K562 (cell line): Measurements from ENCODE around the gene PIK3C2G. TPM values are rescaled to one million over a fixed set of nuclear protein-coding genes. Genes with fewer than 3 reads are reported as not detected.

Source experiments
- ATAC-seq: fragments of 200-7000 bp; cut with Tn5 transposase; 3 replicates; pipeline ENCODE4 v1.9.1; 2020; ENCODE audit warnings: moderate library complexity
- BruUV-seq: library from RNA; stranded (reverse); fragments of 400-500 nt; replicated peaks from 2 replicates; lab custom pipeline; 2021; lab: Mats Ljungman, UMichigan
- CTCF ChIA-PET: fragments of 300-600 bp; formaldehyde crosslinking; extraction: SDS; loops from one replicate; lab custom pipeline; 2021; ENCODE audit warnings: low intra/inter-chr PET ratio; lab: Yijun Ruan, JAX
- POLR2A ChIA-PET: fragments of 300-600, 350-650 bp; sonication (Branson Sonifier 250); formaldehyde crosslinking; extraction: SDS; loops from one replicate; lab custom pipeline; 2021; ENCODE audit warnings: antibody characterized with exemption, inconsistent platforms; lab: Yijun Ruan, JAX
- DNase-seq, 4 experiments: peaks; one replicate each; pipeline versions ENCODE4 v3.0.0 to v3.0.0-alpha.2; 2011 to 2018; ENCODE audit warnings: low spot score in 3 of 4, mixed read lengths in 3 of 4; ENCODE audit errors: extremely low read depth in 1 of 4
- FAIRE-seq: peaks from 2 replicates; lab custom pipeline; 2011; peaks lifted over from hg19 to GRCh38; lab: Jason Lieb, UNC
- H2AFZ ChIP-seq: 2 replicates; pipeline ENCODE4 v1.6.0; 2011; ENCODE audit warnings: low read depth, low read length, control low read depth, inconsistent platforms
- H3K27ac ChIP-seq: fragments of 200-600 bp; 3 replicates; pipeline ENCODE4 v1.8.0; 2011; ENCODE audit warnings: low read depth, mild to moderate bottlenecking, control low read depth, inconsistent platforms, low read length, moderate library complexity, mixed read lengths; ENCODE audit errors: extremely low read depth
- H3K27me3 ChIP-seq, 2 experiments: fragments of 300-600 bp in 1 of 2; 2 replicates in 1 of 2; 3 replicates in 1 of 2; pipeline versions ENCODE4 v1.6.0 to v1.8.0; 2011; ENCODE audit warnings: inconsistent platforms in 2 of 2, low read length in 2 of 2, mild to moderate bottlenecking in 1 of 2, mixed read lengths in 1 of 2, moderate library complexity in 1 of 2; ENCODE audit not compliant: control insufficient read depth in 2 of 2, insufficient read depth in 2 of 2
- H3K36me3 ChIP-seq: fragments of 300-600 bp; 3 replicates; pipeline ENCODE4 v1.8.0; 2011; ENCODE audit warnings: mild to moderate bottlenecking, low read length, inconsistent platforms; ENCODE audit not compliant: control insufficient read depth, insufficient read depth
- H3K4me1 ChIP-seq, 2 experiments: fragments of 200-600 bp in 1 of 2; replicated peaks in 1 of 2; 2 replicates in 1 of 2; 3 replicates in 1 of 2; pipeline versions ENCODE4 v1.5.1 to v1.8.0; 2011; ENCODE audit warnings: inconsistent platforms in 2 of 2, low read length in 2 of 2, mild to moderate bottlenecking in 1 of 2, mixed read lengths in 1 of 2, moderate library complexity in 1 of 2; ENCODE audit not compliant: control insufficient read depth in 2 of 2, insufficient read depth in 2 of 2
- H3K4me2 ChIP-seq: 2 replicates; pipeline ENCODE4 v1.6.1; 2011; ENCODE audit warnings: low read length, control low read depth, inconsistent platforms, mixed read lengths; ENCODE audit not compliant: insufficient read depth
- H3K4me3 ChIP-seq: fragments of 200-600 bp; sonication (generic), shearing (Covaris generic); 2 replicates; pipeline ENCODE4 v1.5.1; 2016; ENCODE audit warnings: control low read depth, inconsistent platforms
- H3K79me2 ChIP-seq: fragments of 200-600 bp; 3 replicates; pipeline ENCODE4 v1.8.0; 2011; ENCODE audit warnings: low read length, inconsistent platforms; ENCODE audit not compliant: control insufficient read depth, insufficient read depth
- H3K9ac ChIP-seq, 2 experiments: 2 replicates each; pipeline versions ENCODE4 v1.6.0 to v1.6.1; 2011; ENCODE audit warnings: low read depth in 2 of 2, low read length in 2 of 2, control low read depth in 1 of 2, inconsistent platforms in 1 of 2, mild to moderate bottlenecking in 1 of 2, mixed read lengths in 1 of 2; ENCODE audit not compliant: insufficient read depth in 1 of 2
- H3K9me1 ChIP-seq: one replicate; pipeline ENCODE4 v1.6.0; 2011; ENCODE audit warnings: inconsistent platforms, mild to moderate bottlenecking, low read length, moderate library complexity; ENCODE audit not compliant: control insufficient read depth, insufficient read depth
- H3K9me3 ChIP-seq: replicated peaks from 2 replicates; pipeline ENCODE4 v1.5.1; 2011; ENCODE audit warnings: low read depth, low read length, inconsistent platforms; ENCODE audit not compliant: control insufficient read depth, insufficient read depth
- H4K20me1 ChIP-seq: replicated peaks from 2 replicates; pipeline ENCODE4 v1.6.1; 2011; ENCODE audit warnings: low read length, inconsistent platforms, mixed read lengths; ENCODE audit not compliant: control insufficient read depth, insufficient read depth
- CAMTA2 ChIP-seq: fragments of 250-450 bp; sonication (Bioruptor Pico); conservative IDR thresholded peaks from 2 replicates; pipeline ENCODE4 v1.5.1; 2022
- CCAR2 ChIP-seq: fragments of 200-400 bp; formaldehyde crosslinking; IDR thresholded peaks from 2 replicates; pipeline ENCODE4 v1.6.1; 2017; ENCODE audit warnings: mild to moderate bottlenecking, low read depth, low read length
- CEBPB ChIP-seq: fragments of 450-650 bp; IDR thresholded peaks from 2 replicates; pipeline ENCODE4 v1.6.1; 2016; ENCODE audit warnings: missing genetic modification characterization, missing compliant biosample characterization
- CSDE1 ChIP-seq, 2 experiments: fragments of 450-650 bp; IDR thresholded peaks; 2 replicates each; pipeline ENCODE4 v1.6.1; 2016; ENCODE audit warnings: mild to moderate bottlenecking in 1 of 2
- EZH2 ChIP-seq: IDR thresholded peaks from 2 replicates; pipeline ENCODE4 v1.6.1; 2012; ENCODE audit warnings: low read depth, mild to moderate bottlenecking, inconsistent platforms, low read length, borderline replicate concordance
- HNRNPL ChIP-seq: fragments of 200-400 bp; formaldehyde crosslinking; IDR thresholded peaks from 2 replicates; pipeline ENCODE4 v1.6.1; 2017; ENCODE audit warnings: low read depth, mild to moderate bottlenecking, low read length
- MNT ChIP-seq, 2 experiments: fragments of 450-650 bp; conservative IDR thresholded peaks; 2 replicates each; pipeline ENCODE4 v1.6.1; 2017; ENCODE audit warnings: mild to moderate bottlenecking in 2 of 2, moderate library complexity in 2 of 2
- RUNX1 ChIP-seq: sonication (generic); IDR thresholded peaks from 2 replicates; pipeline ENCODE4 v1.6.1; 2016; ENCODE audit warnings: antibody characterized with exemption, low read depth
- SP1 ChIP-seq: sonication (generic); formaldehyde crosslinking; IDR thresholded peaks from 2 replicates; pipeline ENCODE4 v1.8.1; 2022; ENCODE audit warnings: mild to moderate bottlenecking, missing genetic modification reagents
- TAF15 ChIP-seq: fragments of 200-400 bp; formaldehyde crosslinking; IDR thresholded peaks from 2 replicates; pipeline ENCODE4 v1.6.1; 2017; ENCODE audit warnings: mild to moderate bottlenecking, low read depth, low read length, moderate library complexity
- TEAD4 ChIP-seq, 2 experiments: sonication (generic) in 1 of 2; formaldehyde crosslinking in 1 of 2; IDR thresholded peaks; 2 replicates each; pipeline versions ENCODE4 v1.6.1 to v1.8.0; 2012 to 2022; ENCODE audit warnings: borderline replicate concordance in 1 of 2, inconsistent platforms in 1 of 2, low read length in 1 of 2, mild to moderate bottlenecking in 1 of 2, missing genetic modification reagents in 1 of 2
- U2AF2 ChIP-seq: fragments of 200-400 bp; formaldehyde crosslinking; optimal IDR thresholded peaks from 2 replicates; pipeline ENCODE3; 2017; ENCODE audit warnings: low read depth, mild to moderate bottlenecking, low read length
- ZNF140 ChIP-seq: fragments of 250-450 bp; sonication (Bioruptor Pico); IDR thresholded peaks from 2 replicates; pipeline ENCODE4 v1.8.0; 2021; ENCODE audit warnings: moderate library complexity, mild to moderate bottlenecking, inconsistent platforms
- ZNF23 ChIP-seq: fragments of 250-450 bp; sonication (Bioruptor Pico); IDR thresholded peaks from 2 replicates; pipeline ENCODE4 v1.4.0; 2020; ENCODE audit warnings: mild to moderate bottlenecking
- ZNF79 ChIP-seq: fragments of 250-450 bp; sonication (Bioruptor Pico); IDR thresholded peaks from 2 replicates; pipeline ENCODE4 v1.4.0; 2020; ENCODE audit warnings: low read depth, mild to moderate bottlenecking, moderate library complexity
- WGBS: fragments of 100-300 bp; shearing (Covaris generic); methylation state at CpG from one replicate; pipeline ENCODE4 v1.1.6; 2016; ENCODE audit warnings: low coverage, mixed read lengths; ENCODE audit not compliant: insufficient coverage; ENCODE audit errors: missing lambda C conversion rate; 5-methylcytosine and 5-hydroxymethylcytosine counted together
- in situ Hi-C: fragments of 300-500 bp; cut with MboI; formaldehyde crosslinking; loops from 4 replicates; pipeline ENCODE4 v1.15.0; 2018; ENCODE audit warnings: inconsistent platforms, mixed read lengths
- intact Hi-C: fragments of 100-400 bp; cut with micrococcal nuclease; formaldehyde crosslinking; loops from 2 replicates; pipeline ENCODE4 v1.14.2; 2022
- polyA plus RNA-seq, 8 experiments: library from polyadenylated mRNA; depleted of rRNA in 4 of 8; stranded (reverse) in 5 of 8; unstranded in 3 of 8; fragments of >200 nt; fragmentation: Nextera tagmentation in 2 of 8; fragmentation: Illumina TruSeq in 1 of 8; extraction: Ambion mirVana in 2 of 8; extraction: Trizol in 1 of 8; gene quantifications; 2 replicates each; pipeline versions ENCODE4 v1.2.1 to v1.2.3, GENCODE V29; 2011 to 2014; ENCODE audit warnings: inconsistent platforms in 1 of 8, missing spikeins in 1 of 8
- total RNA-seq, 7 experiments: library from RNA; depleted of rRNA in 6 of 7; stranded (reverse); fragments of >200 nt in 6 of 7; fragmentation: Illumina TruSeq in 2 of 7; extraction: Trizol in 2 of 7; gene quantifications; 2 replicates each; pipeline versions ENCODE4 v1.2.1 to v1.2.3, GENCODE V29; 2011 to 2021; ENCODE audit warnings: low replicate concordance in 1 of 7
- TF ChIP-seq, protein P1 (sequence below): sonication (generic); formaldehyde crosslinking; IDR thresholded peaks from 2 replicates; pipeline ENCODE4 v1.8.1; 2022; ENCODE audit warnings: missing genetic modification reagents

Gene PIK3C2G
- total and polyA plus RNA-seq, 9 of the 15 experiments (the other 6 are each of a cell fraction or from before 2014, with no cell fraction given): not detected

GRCh38 chr12:18644564-18644963 lies 383.2 kb downstream of the PIK3C2G start:
- no peak overlapping the region for H3K9ac ChIP-seq
- in situ Hi-C loops (no loop called here), intact Hi-C loops (no loop called here)
- no peaks in the 10 kb centered on the region for H3K4me1 ChIP-seq
- ATAC-seq: no peak
- no peak overlapping the region for H3K4me2 ChIP-seq
- FAIRE-seq: no peak
- DNase-seq: no peak
- POLR2A ChIA-PET: no interaction called here
- no peak overlapping the region for H2AFZ ChIP-seq
- no peaks in the 10 kb centered on the region for H3K27me3 ChIP-seq
- no peaks in the 10 kb centered on the region for H3K9me3 ChIP-seq
- no peaks in the 10 kb centered on the region for H3K36me3 ChIP-seq
- CTCF ChIA-PET: no interaction called here
- H3K9me1 ChIP-seq: no peaks in the 10 kb centered on the region
- H3K4me3 ChIP-seq: no peak overlapping the region
- H3K79me2 ChIP-seq: no peaks in the 10 kb centered on the region
- no TSS peak for BruUV-seq
- 42% methylated on average over 3 of the region's 3 CpGs for whole genome bisulfite sequencing
- TF ChIP-seq CCAR2: no peak
- no peak for TF ChIP-seq MNT (conservative IDR thresholded peaks at IDR 0.05)
- TF ChIP-seq RUNX1: no peak
- TF ChIP-seq CSDE1 (IDR thresholded peaks at IDR 0.05): no peak
- no peak for TF ChIP-seq ZNF23 (CRISPR knock-in tag)
- no peak for TF ChIP-seq U2AF2
- no peak for TF ChIP-seq TAF15
- TF ChIP-seq HNRNPL: no peak
- no peak for TF ChIP-seq SP1 (CRISPR knock-in tag)
- no peak for TF ChIP-seq CEBPB (tag)
- TF ChIP-seq CAMTA2 (CRISPR knock-in tag): no peak
- TF ChIP-seq EZH2: no peak
- TF ChIP-seq ZNF140: no peak
- TF ChIP-seq, protein P1, sequence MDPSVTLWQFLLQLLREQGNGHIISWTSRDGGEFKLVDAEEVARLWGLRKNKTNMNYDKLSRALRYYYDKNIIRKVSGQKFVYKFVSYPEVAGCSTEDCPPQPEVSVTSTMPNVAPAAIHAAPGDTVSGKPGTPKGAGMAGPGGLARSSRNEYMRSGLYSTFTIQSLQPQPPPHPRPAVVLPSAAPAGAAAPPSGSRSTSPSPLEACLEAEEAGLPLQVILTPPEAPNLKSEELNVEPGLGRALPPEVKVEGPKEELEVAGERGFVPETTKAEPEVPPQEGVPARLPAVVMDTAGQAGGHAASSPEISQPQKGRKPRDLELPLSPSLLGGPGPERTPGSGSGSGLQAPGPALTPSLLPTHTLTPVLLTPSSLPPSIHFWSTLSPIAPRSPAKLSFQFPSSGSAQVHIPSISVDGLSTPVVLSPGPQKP (CRISPR knock-in tag): no peak
- TF ChIP-seq TEAD4 (IDR thresholded peaks at IDR 0.05; ENCODE audit: low read length): no peak
- TF ChIP-seq TEAD4 (CRISPR knock-in tag; IDR thresholded peaks at IDR 0.05; ENCODE audit: borderline replicate concordance): no peak
- no peak for TF ChIP-seq ZNF79 (CRISPR knock-in tag)
- H4K20me1 ChIP-seq: no peaks in the 10 kb centered on the region
- no peak overlapping the region for H3K27ac ChIP-seq
